GM12865 (cell line): ENCODE data around the gene PLCL1.

ENCODE experiments used
- DNase-seq: peaks from one replicate; pipeline ENCODE4 v3.0.0; 2010; ENCODE audit warnings: low read depth
- H3K4me3 ChIP-seq: 2 replicates; pipeline ENCODE4 v1.5.1; 2011; ENCODE audit warnings: mild to moderate bottlenecking, low read depth, low read length, control low read depth
- CTCF ChIP-seq: IDR thresholded peaks from 2 replicates; pipeline ENCODE4 v1.5.1; 2011; ENCODE audit warnings: low read length, control low read depth, low read depth, inconsistent platforms; ENCODE audit not compliant: insufficient read depth; ENCODE audit errors: missing control alignments

The PLCL1 gene

GRCh38 chr2:197869501-197870111, 65.2 kb downstream of the PLCL1 start:
- TF ChIP-seq CTCF = no peak
- DNase-seq = no peak
- H3K4me3 ChIP-seq = no peak overlapping the region

- no peak for DNase-seq
- no peak overlapping the region for H3K4me3 ChIP-seq
- no peak for TF ChIP-seq CTCF
These were observed 65.7 kb downstream of the PLCL1 start for GRCh38 chr2:197870137-197870536.

GRCh38 chr2:197871780-197872456, 67.5 kb downstream of the PLCL1 start:
- no peak for TF ChIP-seq CTCF
- H3K4me3 ChIP-seq = no peak overlapping the region
- DNase-seq = no peak

- no peak for TF ChIP-seq CTCF
- no peak for DNase-seq
- H3K4me3 ChIP-seq = no peak overlapping the region
These were observed 68.9 kb downstream of the PLCL1 start for GRCh38 chr2:197873293-197873701.

GRCh38 chr2:197875763-197876162, 71.4 kb downstream of the PLCL1 start:
- DNase-seq = no peak
- no peak for TF ChIP-seq CTCF
- H3K4me3 ChIP-seq = no peak overlapping the region

- no peak for DNase-seq
- H3K4me3 ChIP-seq = no peak overlapping the region
- TF ChIP-seq CTCF = no peak
These were observed 72.1 kb downstream of the PLCL1 start for GRCh38 chr2:197876524-197876923.

GRCh38 chr2:197877038-197877437, 72.6 kb downstream of the PLCL1 start:
- H3K4me3 ChIP-seq = no peak overlapping the region
- TF ChIP-seq CTCF = no peak
- DNase-seq = no peak
